Heart right ventricle (tissue), 16 donors: Measurements from ENCODE around the gene KCTD20. TPM values are rescaled to one million over a fixed set of nuclear protein-coding genes. Genes with fewer than 3 reads are reported as not detected.
A peak's percentile ranks its signal among the peaks of the same experiment; 100 is the strongest.

ENCODE experiments used
- ATAC-seq, 8 donors: fragments of 200-7000 bp; cut with Tn5 transposase; one replicate each; pipeline ENCODE4 v1.9.1; 2020; ENCODE audit warnings: mild to moderate bottlenecking in 8 of 8, moderate library complexity in 8 of 8, moderate number of reproducible peaks in 1 of 8
- DNase-seq, 2 donors: peaks; one replicate each; pipeline ENCODE4 v3.0.0-alpha.2; 2020
- H3K27ac ChIP-seq, 10 donors: fragments of 200-600 bp; sonication (generic) in 2 of 10; one replicate each; pipeline versions ENCODE4 v1.5.0 to v1.8.0; 2020 to 2022; ENCODE audit warnings: mild to moderate bottlenecking in 3 of 10
- H3K27me3 ChIP-seq, 7 donors: fragments of 200-600 bp; one replicate each; pipeline ENCODE4 v1.8.0; 2021 to 2022; ENCODE audit warnings: mild to moderate bottlenecking in 2 of 7
- H3K36me3 ChIP-seq, 9 donors: fragments of 200-600 bp; sonication (generic) in 1 of 9; one replicate each; pipeline versions ENCODE4 v1.5.0 to v1.8.0; 2020 to 2022; ENCODE audit warnings: mild to moderate bottlenecking in 2 of 9
- H3K4me1 ChIP-seq, 9 donors: fragments of 200-600 bp; sonication (generic) in 1 of 9; one replicate each; pipeline versions ENCODE4 v1.5.0 to v1.8.0; 2020 to 2022; ENCODE audit warnings: mild to moderate bottlenecking in 4 of 9
- H3K4me3 ChIP-seq, 10 donors: fragments of 200-600 bp; sonication (generic) in 2 of 10; one replicate each; pipeline versions ENCODE4 v1.5.0 to v1.8.0; 2020 to 2022; ENCODE audit warnings: mild to moderate bottlenecking in 7 of 10, moderate library complexity in 2 of 10
- H3K9me3 ChIP-seq, 11 donors: fragments of 200-600 bp in 10 of 11; sonication (generic) in 2 of 11; one replicate each; pipeline versions ENCODE4 v1.5.0 to v1.8.0; 2013 to 2022; ENCODE audit warnings: mild to moderate bottlenecking in 2 of 11, control low read depth in 1 of 11, moderate library complexity in 1 of 11
- CTCF ChIP-seq, 9 donors: fragments of 200-600 bp; sonication (generic) in 2 of 9; IDR thresholded peaks; one replicate each; pipeline versions ENCODE4 v1.5.0 to v1.8.0; 2021 to 2022; ENCODE audit warnings: antibody characterized with exemption in 9 of 9, mild to moderate bottlenecking in 5 of 9, moderate library complexity in 1 of 9
- WGBS, 2 donors: extraction: QIAGEN DNeasy Blood & Tissue Kit; methylation state at CpG; one replicate each; pipeline ENCODE4 v1.1.7; 2013; ENCODE audit warnings: inconsistent platforms in 1 of 2; 5-methylcytosine and 5-hydroxymethylcytosine counted together
- intact Hi-C, 10 donors: fragments of 100-400 bp; cut with DNase I; formaldehyde crosslinking; loops; one replicate each; pipeline versions ENCODE4 v1.11.1 to v1.14.2; 2022
- polyA plus RNA-seq, 2 donors: library from polyadenylated mRNA; stranded (reverse); fragments of 200-250 nt; gene quantifications; one replicate each; pipeline ENCODE4 v1.2.3, GENCODE V29; 2013
- total RNA-seq, 10 donors: library from RNA; stranded (reverse); fragmentation: NEBNext Ultra II Directional in 3 of 10; extraction: Animal tissue kit (Norgen Biotek cat#: 25700) in 3 of 10; gene quantifications; one replicate each; pipeline versions ENCODE4 v1.2.1 to v1.2.4, GENCODE V29; 2021 to 2023
- donor health status: Arrhythmogenic right ventricular cardiomyopathy.
- donor health status: ischemic (EF 13 %, LVEDD 7.1; RV severe dilation, severe dysfunction).
- donor health status: healthy with polysubstance abuse.
- donor health status: DM: no; HTN: yes; CAD: no.
- donor health status: DM: no; HTN: no; CAD: no.
- donor health status: ischemic (EF 25% LVEDD 6.9; RV normal size, moderate dysfunction).
- donor health status: ischemic (EF 25% LVEDD 5.7; RV mildly dilated, moderate dysfunction).
- donor health status: healthy.
- donor health status: DM: yes; HTN: yes; CAD: no.
- donor health status: Ischemic cardiomyopathy.
- donor health status: ischemic (EF 35%, LVEDD 5.7; RV mildly dilated, moderate dysfunction).
- donor health status: nonischemic (EF 11% LVEDD 7.7; RV severe dilation, severe dysfunction).
- donor health status: DM: yes; HTN: yes; CAD: no.
- donor health status: PGD.
- donor health status: ischemic (EF 29% LVEDD 5.4; RV normal size, mild dysfunction).
- donor health status: nonischemic (EF 23%, LVEDD 6.1; RV moderate dilation, normal function).

The KCTD20 gene
- total and polyA plus RNA-seq, 12 donors, result 8.9 to 36.6 (median 25.1) TPM

GRCh38 chr6:36517408-36517807 lies 74.6 kb downstream of the KCTD20 start:
- intact Hi-C loops, result loop anchor here in 1 of 10 donors (10.0 kb wide), 1 partner anchor 53 kb away; no protein-coding TSS in a partner anchor
- 91 to 97% methylated on average over 2 of the region's 2 CpGs for WGBS, 2 donors
- no peak for ATAC-seq

GRCh38 chr6:36519352-36519751 lies 76.6 kb downstream of the KCTD20 start:
- H3K4me1 ChIP-seq, result peaks cover 0 to 13% (median 0%) of the 10 kb centered on the region in 9 donors
- peaks cover 0 to 99% (median 55%) of the 10 kb centered on the region in 9 donors for H3K36me3 ChIP-seq
- H3K27me3 ChIP-seq, result no peaks in the 10 kb centered on the region

More at GRCh38 chr6:36517408-36517807, 74.6 kb downstream of the KCTD20 start:
- no peak overlapping the region for H3K4me3 ChIP-seq
- no peak for DNase-seq
- TF ChIP-seq CTCF (IDR thresholded peaks at IDR 0.05), result no peak
- H3K27ac ChIP-seq, result peak overlapping the region in 1 of 10 donors; percentile 12
- H3K27me3 ChIP-seq, result no peaks in the 10 kb centered on the region
- H3K36me3 ChIP-seq, result peaks cover 0 to 98% (median 49%) of the 10 kb centered on the region in 9 donors
- H3K4me1 ChIP-seq, result peaks cover 0 to 13% (median 0%) of the 10 kb centered on the region in 9 donors
- no peaks in the 10 kb centered on the region for H3K9me3 ChIP-seq

DNA sequence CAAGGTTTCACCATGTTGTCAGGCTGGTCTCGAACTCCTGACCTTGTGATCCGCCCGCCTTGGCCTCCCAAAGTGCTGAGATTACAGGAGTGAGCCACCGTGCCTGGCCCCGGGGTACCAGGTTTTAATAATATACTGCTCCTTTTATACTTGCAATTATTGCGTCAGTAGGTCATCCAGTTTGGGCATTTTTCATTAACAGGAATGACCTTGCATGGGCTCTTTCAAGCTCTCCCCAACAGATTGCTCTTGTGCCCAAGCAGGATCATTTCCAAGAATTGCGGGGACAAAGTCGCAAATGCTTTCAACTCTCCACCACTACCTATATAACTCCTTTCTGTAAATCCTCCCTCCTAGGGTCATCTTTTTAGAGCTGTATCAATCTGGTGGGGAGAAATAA lies 80.7 kb downstream of the KCTD20 start:
- H3K27ac ChIP-seq, result no peak overlapping the region
- H3K4me1 ChIP-seq, result peaks cover under 1 to 29% (median 13%) of the 10 kb centered on the region in 9 donors
- H3K9me3 ChIP-seq, result no peaks in the 10 kb centered on the region
- no peaks in the 10 kb centered on the region for H3K27me3 ChIP-seq
- WGBS, 2 donors, result 92 to 94% methylated on average over 8 of the region's 8 CpGs
- ATAC-seq (no peak), DNase-seq (no peak)
- H3K36me3 ChIP-seq, result peaks cover 0 to 83% (median 53%) of the 10 kb centered on the region in 9 donors
- H3K4me3 ChIP-seq, result no peak overlapping the region
- intact Hi-C loops, result no loop called here
- no peak for TF ChIP-seq CTCF (IDR thresholded peaks at IDR 0.05)

More at GRCh38 chr6:36519352-36519751, 76.6 kb downstream of the KCTD20 start:
- ATAC-seq, result no peak
- no peak overlapping the region for H3K4me3 ChIP-seq
- no peak overlapping the region for H3K27ac ChIP-seq
- H3K9me3 ChIP-seq, result no peaks in the 10 kb centered on the region
- TF ChIP-seq CTCF (IDR thresholded peaks at IDR 0.05), result no peak
- intact Hi-C loops, result loop anchor here in 1 of 10 donors (10.0 kb wide), 1 partner anchor 55 kb away; no protein-coding TSS in a partner anchor
- no peak for DNase-seq

DNA sequence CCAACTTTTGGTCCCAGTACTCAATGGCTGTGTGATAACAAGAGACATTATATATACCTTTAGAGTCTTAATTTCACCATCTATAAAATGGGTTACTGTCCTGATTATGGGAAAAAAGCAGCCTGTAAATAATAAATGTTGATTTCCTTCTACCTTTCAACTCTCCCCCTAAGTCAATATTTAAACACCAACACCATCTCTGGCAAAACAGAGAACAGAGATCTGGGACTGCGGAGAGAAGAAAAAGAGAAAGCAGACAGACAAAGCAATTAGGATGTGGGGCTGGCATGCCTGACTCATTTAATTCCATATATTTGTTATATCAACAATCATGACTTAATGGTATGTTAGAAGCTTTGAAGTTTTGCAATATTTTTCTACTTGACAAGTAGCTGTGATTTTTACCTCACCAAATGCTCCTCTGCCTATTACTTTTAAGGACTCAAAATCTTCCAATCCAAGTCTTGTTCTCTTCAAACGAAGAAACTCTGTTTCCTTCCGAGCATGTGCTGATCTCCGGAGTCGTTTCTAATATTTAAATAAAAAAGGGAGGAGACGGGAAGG lies 81.2 kb downstream of the KCTD20 start:
- no peak for TF ChIP-seq CTCF (IDR thresholded peaks at IDR 0.05)
- Histone ChIP-seq H3K9me3 (no peaks in the 10 kb centered on the region), H3K4me1 (peaks cover 5 to 34% (median 19%) of the 10 kb centered on the region in 9 donors), H3K4me3 (no peak overlapping the region), H3K27ac (no peak overlapping the region), H3K36me3 (peaks cover 0 to 78% (median 53%) of the 10 kb centered on the region in 9 donors), H3K27me3 (no peaks in the 10 kb centered on the region)
- DNase-seq (no peak), ATAC-seq (no peak)
- 90 to 92% methylated on average over 6 of the region's 6 CpGs for WGBS, 2 donors
- intact Hi-C loops, result no loop called here
